GM19452 (cell line): ENCODE data around the gene NUCKS1.

Experiments used
- ATAC-seq: cut with Tn5 transposase; IDR thresholded peaks from one replicate; pipeline ENCODE4 v1.9.1; 2021; ENCODE audit not compliant: unreplicated experiment

Gene NUCKS1

DNA sequence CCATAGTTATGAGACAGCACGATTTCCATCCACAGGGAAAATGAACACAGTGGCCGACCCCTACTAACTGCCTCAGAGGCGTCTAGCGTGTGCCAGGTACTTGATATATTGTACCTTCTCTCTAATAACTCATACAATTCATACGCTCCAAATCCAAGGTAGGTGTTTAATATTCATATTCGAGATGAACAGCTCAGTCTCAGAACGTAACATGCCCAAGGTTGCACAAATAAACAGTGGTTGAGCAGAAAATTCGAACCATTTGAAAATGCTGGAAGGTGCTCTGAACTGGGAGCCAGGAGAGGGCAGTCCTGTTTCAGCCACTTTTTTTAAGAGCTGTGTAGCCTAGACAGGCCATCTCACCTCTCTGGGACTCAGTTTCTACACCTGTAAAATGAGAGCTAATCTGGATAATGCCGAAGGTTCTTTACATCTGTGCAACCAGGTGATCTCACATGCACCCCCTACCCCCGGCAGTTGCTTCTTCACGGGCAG, 77.5 kb downstream of the NUCKS1 start:
- no peak for ATAC-seq

DNA sequence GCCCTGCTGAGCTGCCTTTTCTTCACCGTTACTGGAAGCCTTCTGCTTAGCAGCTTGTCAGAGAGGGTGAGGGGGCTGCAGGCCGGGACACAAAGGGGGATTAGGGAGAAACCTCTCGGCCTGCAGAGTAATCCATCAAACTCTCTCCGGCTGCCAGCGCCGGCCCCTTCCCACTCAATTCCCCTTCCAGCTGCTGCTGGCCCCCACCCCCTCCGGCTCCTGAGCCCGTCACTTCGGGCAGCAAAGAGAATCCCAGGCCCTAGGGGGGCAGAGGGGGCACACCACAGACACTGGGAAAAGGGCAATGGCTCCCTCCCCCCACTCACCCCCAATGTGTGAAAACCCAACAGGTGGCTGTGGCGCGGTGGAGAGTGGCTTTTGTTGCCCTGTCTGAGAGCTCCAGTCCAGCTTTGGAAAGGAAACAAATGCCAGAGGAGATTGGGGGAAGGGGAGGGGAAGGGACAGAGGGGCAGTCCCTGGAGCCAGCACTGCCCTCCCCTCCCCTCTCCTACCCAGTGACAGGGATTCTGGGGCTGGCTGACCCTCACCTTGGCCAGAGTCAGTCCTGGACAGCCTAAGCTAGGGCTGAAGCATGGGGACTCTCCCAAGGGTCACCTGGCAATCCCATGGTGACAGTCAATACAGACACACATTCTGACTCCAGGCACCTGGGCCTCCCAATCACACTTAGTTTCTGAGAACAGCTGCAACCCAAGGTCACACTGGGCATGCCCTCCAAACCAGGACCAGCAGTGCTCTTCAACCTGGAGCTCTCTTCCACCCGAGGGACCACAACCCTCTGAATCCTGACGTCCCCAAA, 79.2 kb downstream of the NUCKS1 start:
- ATAC-seq, result no peak

DNA sequence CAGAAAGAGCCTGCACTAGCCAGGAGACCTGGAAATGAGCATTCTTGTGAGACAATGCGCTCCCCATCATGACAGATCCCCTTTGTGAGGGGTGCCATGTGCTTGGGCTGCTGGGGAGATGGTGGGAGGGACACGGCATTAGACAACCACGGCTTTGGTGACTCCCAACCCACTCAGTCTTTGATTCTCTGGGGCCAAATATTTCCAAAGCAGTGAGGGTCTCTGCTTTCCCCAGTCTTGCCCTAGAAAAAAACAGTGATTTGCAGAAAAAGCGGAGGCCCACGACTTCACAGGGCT, 79.9 kb downstream of the NUCKS1 start:
- no peak for ATAC-seq

DNA sequence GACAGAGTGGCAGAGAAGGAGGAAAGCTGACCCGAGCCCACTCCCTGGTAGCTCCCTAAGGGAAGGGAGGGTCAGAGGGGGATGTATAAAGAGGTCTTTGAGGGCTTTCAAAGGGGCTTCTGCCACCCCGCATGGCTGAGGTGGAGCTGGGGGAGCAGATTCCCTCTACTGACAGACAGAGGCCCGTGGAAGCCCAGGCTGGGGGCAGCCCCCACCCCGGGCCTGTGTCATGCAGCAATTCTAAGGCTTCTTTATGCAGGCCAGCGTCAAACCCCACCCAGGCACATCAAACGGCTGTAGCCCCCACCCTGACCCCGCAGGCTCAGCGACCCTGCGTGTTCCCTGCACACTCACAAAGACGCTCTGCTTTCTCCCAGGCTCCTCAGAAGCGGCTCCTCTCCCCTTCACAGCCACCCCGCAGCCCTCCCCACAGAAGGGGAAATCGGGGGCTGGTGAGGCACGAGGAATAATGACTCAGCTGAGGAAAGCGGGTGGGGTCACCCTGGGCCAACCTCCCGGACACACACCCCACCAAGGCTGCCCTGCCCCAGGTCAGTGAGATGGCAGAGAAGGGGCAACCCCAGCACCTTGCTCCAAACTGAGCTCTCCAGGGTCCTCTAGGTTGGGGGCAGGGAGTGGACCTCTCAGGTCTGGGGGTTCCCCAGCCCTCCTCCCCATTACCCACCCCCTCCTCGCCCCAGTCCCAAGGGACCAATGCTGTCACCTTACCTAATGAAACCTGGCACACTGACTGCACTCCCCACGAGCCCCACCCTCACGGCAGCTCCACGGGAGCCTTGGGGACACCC, 80.4 kb downstream of the NUCKS1 start:
- ATAC-seq, result peak; percentile 34

DNA sequence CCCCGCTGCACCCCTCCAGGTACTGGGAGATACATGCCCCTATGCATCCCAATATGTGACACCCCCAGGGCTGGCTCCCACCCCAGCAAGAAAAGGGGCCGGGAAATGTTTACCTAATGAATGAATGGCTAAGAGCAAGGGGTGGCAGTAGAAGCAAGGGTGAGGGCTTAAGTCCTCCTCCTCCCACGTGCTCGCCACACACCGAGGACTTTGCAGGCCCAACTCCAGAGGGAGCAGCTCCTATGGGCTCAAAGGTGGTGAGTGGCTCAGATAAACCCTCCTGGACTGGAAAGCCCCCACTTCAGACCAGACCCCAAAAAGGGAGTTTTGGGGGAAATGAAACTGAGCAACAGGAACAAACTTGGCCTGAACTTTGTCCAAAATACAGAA, 81.0 kb downstream of the NUCKS1 start:
- peak; percentile 23 for ATAC-seq

DNA sequence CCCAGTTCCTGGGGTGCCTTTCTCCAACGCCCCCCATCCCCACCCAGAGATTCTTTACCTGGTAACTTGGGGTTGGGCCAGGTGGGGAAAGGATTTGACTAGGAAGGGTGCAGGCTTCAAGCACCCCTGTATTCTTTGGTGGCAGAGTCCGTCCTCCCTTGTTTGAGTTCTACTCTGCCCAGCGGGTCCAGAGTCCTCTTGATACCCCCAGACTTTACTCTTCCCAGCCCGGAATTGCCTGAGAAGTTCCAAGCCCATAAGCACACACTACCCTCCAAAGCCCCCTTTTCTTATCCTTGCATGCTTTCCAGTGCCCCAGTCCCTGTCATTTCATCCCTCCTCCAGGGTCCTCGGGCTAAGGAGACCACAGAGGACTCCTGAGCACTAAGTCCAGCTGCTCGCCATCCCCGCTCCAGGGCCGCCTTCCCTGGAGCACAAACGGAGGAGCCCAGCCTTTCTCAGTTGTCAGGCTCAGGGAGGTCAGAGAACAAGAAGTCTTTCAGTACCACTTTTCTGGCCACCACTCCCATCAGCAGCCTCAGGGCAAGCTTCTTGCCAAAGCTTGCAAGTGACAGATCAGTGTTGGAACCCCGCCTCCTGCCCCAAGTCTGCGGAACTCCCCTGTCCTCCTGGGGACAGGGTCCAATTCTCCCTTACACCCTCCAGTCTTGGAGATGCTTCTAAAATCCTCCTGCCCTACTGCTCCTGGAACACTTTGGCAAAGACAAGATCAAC, 81.9 kb downstream of the NUCKS1 start:
- no peak for ATAC-seq

DNA sequence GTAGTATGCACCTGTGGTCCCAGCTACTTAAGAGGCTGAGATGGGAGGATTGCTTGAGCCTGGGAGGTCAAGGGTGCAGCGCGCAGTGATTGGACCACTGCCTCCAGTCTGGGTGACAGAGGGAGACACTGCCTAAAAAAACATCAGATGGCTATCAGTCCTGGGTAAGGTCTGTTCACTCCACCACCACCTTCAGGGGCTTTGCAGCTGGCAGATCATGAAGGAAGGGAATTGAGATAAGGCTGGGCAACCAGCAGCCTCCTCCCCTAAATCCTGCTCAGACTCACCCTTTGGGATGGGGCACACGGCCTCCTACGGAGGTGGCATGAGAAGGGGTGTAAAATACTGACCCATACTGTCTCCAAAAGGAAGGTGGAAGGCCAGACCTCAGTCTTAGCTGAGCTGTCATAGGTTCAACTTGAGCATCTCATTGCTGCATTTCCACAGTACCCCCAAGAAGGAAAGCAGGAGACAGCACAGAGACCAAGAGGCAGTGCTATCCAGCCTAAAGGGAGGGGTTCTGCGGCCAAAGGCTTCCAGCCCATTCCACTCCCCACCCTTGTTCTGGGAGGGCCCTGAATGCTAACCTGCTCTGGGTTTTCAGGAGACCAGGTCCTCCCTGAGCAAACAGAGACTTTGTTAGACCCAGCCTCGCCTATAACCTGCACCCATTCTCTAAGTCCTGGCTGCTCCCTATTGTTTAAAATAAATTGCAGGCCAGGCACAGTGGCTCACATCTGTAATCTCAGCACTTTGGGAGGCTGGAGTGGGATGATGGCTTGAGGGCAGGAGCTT, 83.4 kb downstream of the NUCKS1 start:
- ATAC-seq, result no peak

DNA sequence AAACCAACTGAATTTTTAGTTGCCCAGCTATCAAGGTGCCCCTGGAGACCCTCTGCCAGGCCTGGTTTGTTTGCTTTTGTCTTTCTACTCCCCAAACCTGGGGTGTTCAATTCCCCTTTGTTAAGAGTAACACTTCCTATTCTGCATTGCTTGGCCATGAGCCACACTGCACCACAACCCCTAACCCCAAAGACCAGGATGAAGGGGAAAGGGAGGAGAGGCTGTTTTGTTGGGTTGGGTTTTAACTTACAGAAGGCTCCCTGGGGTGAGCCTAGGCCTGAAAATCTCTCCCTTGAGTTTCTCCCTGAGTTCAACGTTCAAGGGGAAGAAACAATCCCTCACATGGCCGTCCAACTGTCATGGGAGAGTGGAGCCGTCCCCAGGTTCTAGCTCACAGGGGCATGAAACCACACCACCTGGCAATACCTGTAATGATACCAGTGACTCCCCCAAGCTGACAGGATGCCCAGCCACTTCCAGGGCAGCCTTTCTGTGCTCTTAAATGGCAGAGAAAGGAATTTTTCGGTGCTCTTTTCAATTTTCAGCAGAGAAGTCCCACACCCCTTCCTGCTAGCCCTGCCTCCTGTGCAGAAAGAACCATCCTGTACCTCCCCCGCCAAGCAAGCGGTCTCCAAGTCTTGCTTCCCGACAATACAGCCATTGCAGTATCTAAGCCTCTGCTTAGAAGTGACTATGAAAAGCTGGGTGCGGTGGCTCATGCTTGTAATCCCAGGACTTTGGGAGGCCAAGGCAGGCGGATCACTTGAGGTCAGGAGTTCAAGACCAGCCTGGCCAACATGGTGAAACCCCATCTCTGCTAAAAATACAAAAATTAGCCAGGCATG, 84.6 kb downstream of the NUCKS1 start:
- ATAC-seq, result no peak

DNA sequence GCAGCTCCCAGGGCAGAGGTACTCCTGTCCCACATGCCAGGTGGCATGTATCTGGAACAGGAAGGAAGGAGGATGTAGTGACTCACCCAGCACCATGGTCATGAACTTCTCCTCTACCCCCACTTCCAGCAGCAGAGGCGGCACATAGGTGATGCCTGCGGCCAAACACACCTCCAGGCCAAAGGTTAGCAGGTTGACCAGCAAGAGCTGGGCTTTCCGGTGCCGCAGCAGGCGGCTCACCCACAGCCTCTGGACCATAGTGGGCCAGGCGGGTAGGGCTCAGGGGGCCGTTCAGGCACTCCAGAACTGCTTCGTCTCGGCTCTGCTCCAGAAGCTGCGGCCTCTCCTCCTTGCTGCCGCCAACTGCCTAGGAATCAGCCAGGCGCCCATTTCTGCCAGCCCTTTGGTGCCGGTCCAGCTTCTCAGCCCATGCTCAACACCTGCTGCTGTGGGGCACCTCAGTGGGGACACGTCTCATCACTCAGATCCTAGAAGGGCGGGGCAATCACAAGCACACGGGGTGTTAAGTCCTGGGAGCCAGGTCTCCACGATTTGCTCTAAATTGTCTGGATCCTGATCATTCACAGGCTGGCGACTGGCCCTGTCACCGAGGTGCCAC, 85.5 kb downstream of the NUCKS1 start:
- ATAC-seq, result no peak

DNA sequence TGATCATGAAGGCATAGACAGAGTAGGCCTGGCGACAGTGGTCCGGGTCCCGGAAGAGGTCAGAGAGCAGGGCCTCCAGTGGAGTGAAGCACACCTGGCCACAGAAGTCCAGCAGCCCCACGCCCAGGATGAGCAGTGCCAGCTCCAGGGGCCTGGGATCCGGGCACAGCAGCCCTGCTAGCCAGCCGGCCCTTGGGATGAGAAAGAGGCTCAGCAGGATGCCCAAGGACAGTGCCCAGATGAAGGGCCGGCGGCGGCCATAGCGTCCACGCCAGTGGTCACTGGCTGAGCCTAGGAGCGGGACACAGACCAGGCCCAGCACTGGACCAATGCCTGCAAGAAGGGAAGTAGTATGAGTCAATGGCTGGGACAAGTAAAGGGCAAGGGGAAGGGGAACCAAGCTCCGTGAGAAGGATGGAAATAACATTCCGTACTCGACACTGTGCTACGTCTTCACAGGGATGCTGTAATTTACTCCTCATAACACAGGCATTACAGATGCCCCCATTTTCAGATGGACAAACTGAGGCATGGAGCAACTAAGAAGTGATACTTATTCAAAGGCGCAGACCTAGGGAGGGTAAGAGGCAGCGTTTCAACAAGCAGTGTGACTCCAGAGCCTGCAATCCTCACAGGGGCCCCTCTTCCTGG, 86.6 kb downstream of the NUCKS1 start:
- ATAC-seq, result no peak
